Uterus (tissue), 2 donors: ENCODE results near the gene ACSS2.
"Not testable (repeated sequence)": the region's sequence is repeated elsewhere in the genome, so short reads cannot be mapped to it uniquely, and the experiment has no call there.

Experiments
- CTCF ChIP-seq, 4 experiments: fragments of 200-600 bp in 2 of 4; fragments of 450-650 bp in 2 of 4; sonication (generic) in 2 of 4; IDR thresholded peaks; one replicate each; pipeline ENCODE4 v1.5.1; 2016 to 2019; ENCODE audit warnings: antibody characterized with exemption in 4 of 4, mild to moderate bottlenecking in 2 of 4, moderate library complexity in 1 of 4
- POLR2A ChIP-seq, 2 donors: fragments of 450-650 bp; IDR thresholded peaks; one replicate each; pipeline ENCODE4 v1.6.1; 2016; ENCODE audit warnings: antibody characterized with exemption in 2 of 2, mild to moderate bottlenecking in 1 of 2, moderate library complexity in 1 of 2

GRCh38 chr20:34898129-34898528 is 21.7 kb downstream of the ACSS2 start:
- not testable (repeated sequence) for TF ChIP-seq POLR2A, CTCF (IDR thresholded peaks at IDR 0.05)
